Heart left ventricle (tissue), 16 donors: Measurements from ENCODE around the gene GNPAT. TPM values are rescaled to one million over a fixed set of nuclear protein-coding genes. Genes with fewer than 3 reads are reported as not detected.

ENCODE experiments used
- ATAC-seq, 4 donors: fragments of 200-7000 bp; cut with Tn5 transposase; one replicate each; pipeline ENCODE4 v1.9.1; 2020 to 2022; ENCODE audit warnings: moderate library complexity in 4 of 4, mild to moderate bottlenecking in 3 of 4, moderate number of reproducible peaks in 1 of 4
- DNase-seq, 5 donors: peaks; one replicate each; pipeline ENCODE4 v3.0.0-alpha.2; 2020
- H3K27ac ChIP-seq, 12 donors: fragments of 200-600 bp; sonication (generic) in 4 of 12; one replicate each; pipeline versions ENCODE4 v1.5.0 to v1.8.0; 2016 to 2022; ENCODE audit warnings: mild to moderate bottlenecking in 2 of 12
- H3K27me3 ChIP-seq, 9 donors: fragments of 200-600 bp; sonication (generic) in 2 of 9; one replicate each; pipeline versions ENCODE4 v1.5.1 to v1.8.0; 2016 to 2022; ENCODE audit warnings: mild to moderate bottlenecking in 3 of 9
- H3K36me3 ChIP-seq, 9 donors: fragments of 200-600 bp; sonication (generic) in 2 of 9; one replicate each; pipeline versions ENCODE4 v1.5.0 to v1.8.0; 2018 to 2022; ENCODE audit warnings: mild to moderate bottlenecking in 2 of 9
- H3K4me1 ChIP-seq, 12 donors: fragments of 200-600 bp; sonication (generic) in 4 of 12; one replicate each; pipeline versions ENCODE4 v1.5.0 to v1.8.0; 2016 to 2022; ENCODE audit warnings: mild to moderate bottlenecking in 3 of 12
- H3K4me3 ChIP-seq, 12 donors: fragments of 200-600 bp; sonication (generic) in 4 of 12; one replicate each; pipeline versions ENCODE4 v1.5.0 to v1.8.0; 2017 to 2022; ENCODE audit warnings: mild to moderate bottlenecking in 9 of 12, moderate library complexity in 4 of 12
- H3K9me3 ChIP-seq, 12 donors: fragments of 200-600 bp; sonication (generic) in 4 of 12; one replicate each; pipeline versions ENCODE4 v1.5.0 to v1.8.0; 2016 to 2022; ENCODE audit warnings: mild to moderate bottlenecking in 1 of 12
- POLR2A ChIP-seq, 2 donors: fragments of 450-650 bp; IDR thresholded peaks; one replicate each; pipeline ENCODE4 v1.6.1; 2017; ENCODE audit warnings: antibody characterized with exemption in 2 of 2, mild to moderate bottlenecking in 2 of 2, moderate library complexity in 2 of 2
- WGBS, 4 donors: extraction: QIAGEN DNeasy Blood & Tissue Kit in 2 of 4; methylation state at CpG; one replicate each; pipeline versions ENCODE4 v1.1.5 to v1.1.7; 2013 to 2018; 5-methylcytosine and 5-hydroxymethylcytosine counted together
- intact Hi-C, 10 donors: fragments of 100-400 bp; cut with DNase I; formaldehyde crosslinking; loops; one replicate each; pipeline versions ENCODE4 v1.11.1 to v1.14.2; 2022
- polyA plus RNA-seq, 2 donors: library from polyadenylated mRNA; stranded (reverse); fragments of 200-250 nt; gene quantifications; one replicate each; pipeline ENCODE4 v1.2.3, GENCODE V29; 2013
- total RNA-seq, 9 donors: library from RNA; depleted of rRNA in 2 of 9; stranded (reverse); fragments of >200 nt in 2 of 9; fragmentation: NEBNext Ultra II Directional in 3 of 9; extraction: Animal tissue kit (Norgen Biotek cat#: 25700) in 3 of 9; gene quantifications; one replicate each; pipeline versions ENCODE4 v1.1.0 to v1.2.4, GENCODE V29; 2016 to 2023
- TF ChIP-seq, protein P1 (sequence below), 12 donors: fragments of 200-600 bp; sonication (generic) in 4 of 12; IDR thresholded peaks; one replicate each; pipeline versions ENCODE4 v1.5.0 to v1.8.0; 2018 to 2022; ENCODE audit warnings: antibody characterized with exemption in 12 of 12, mild to moderate bottlenecking in 5 of 12
- donor health status: ischemic (EF 13 %, LVEDD 7.1; RV severe dilation, severe dysfunction).
- donor health status: healthy with polysubstance abuse.
- donor health status: DM: no; HTN: yes; CAD: no.
- donor health status: DM: no; HTN: no; CAD: no.
- donor health status: ischemic (EF 25% LVEDD 6.9; RV normal size, moderate dysfunction).
- donor health status: ischemic (EF 25% LVEDD 5.7; RV mildly dilated, moderate dysfunction).
- donor health status: healthy.
- donor health status: DM: yes; HTN: yes; CAD: no.
- donor health status: ischemic (EF 35%, LVEDD 5.7; RV mildly dilated, moderate dysfunction).
- donor health status: nonischemic (EF 11% LVEDD 7.7; RV severe dilation, severe dysfunction).
- donor health status: DM: yes; HTN: yes; CAD: no.
- donor health status: PGD.
- donor health status: ischemic (EF 29% LVEDD 5.4; RV normal size, mild dysfunction).
- donor health status: nonischemic (EF 23%, LVEDD 6.1; RV moderate dilation, normal function).

GNPAT gene
- total and polyA plus RNA-seq, 11 donors = 43.3 to 62.6 (median 52.8) TPM

GRCh38 chr1:231264642-231265041 is 23.6 kb downstream of the GNPAT start:
- intact Hi-C loops = no loop called here
- Histone ChIP-seq H3K4me3 (no peak overlapping the region), H3K27ac (no peak overlapping the region), H3K27me3 (no peaks in the 10 kb centered on the region), H3K36me3 (peaks cover 0 to 100% (median 99%) of the 10 kb centered on the region in 9 donors), H3K9me3 (no peaks in the 10 kb centered on the region), H3K4me1 (no peaks in the 10 kb centered on the region)
- DNase-seq (no peak), ATAC-seq (no peak)
- WGBS, 4 donors = 96 to 100% (median 97%) methylated on average over 1 of the region's 1 CpG
- TF ChIP-seq POLR2A (IDR thresholded peaks at IDR 0.05) = no peak
- TF ChIP-seq, protein P1, sequence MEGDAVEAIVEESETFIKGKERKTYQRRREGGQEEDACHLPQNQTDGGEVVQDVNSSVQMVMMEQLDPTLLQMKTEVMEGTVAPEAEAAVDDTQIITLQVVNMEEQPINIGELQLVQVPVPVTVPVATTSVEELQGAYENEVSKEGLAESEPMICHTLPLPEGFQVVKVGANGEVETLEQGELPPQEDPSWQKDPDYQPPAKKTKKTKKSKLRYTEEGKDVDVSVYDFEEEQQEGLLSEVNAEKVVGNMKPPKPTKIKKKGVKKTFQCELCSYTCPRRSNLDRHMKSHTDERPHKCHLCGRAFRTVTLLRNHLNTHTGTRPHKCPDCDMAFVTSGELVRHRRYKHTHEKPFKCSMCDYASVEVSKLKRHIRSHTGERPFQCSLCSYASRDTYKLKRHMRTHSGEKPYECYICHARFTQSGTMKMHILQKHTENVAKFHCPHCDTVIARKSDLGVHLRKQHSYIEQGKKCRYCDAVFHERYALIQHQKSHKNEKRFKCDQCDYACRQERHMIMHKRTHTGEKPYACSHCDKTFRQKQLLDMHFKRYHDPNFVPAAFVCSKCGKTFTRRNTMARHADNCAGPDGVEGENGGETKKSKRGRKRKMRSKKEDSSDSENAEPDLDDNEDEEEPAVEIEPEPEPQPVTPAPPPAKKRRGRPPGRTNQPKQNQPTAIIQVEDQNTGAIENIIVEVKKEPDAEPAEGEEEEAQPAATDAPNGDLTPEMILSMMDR (IDR thresholded peaks at IDR 0.05) = no peak

DNA sequence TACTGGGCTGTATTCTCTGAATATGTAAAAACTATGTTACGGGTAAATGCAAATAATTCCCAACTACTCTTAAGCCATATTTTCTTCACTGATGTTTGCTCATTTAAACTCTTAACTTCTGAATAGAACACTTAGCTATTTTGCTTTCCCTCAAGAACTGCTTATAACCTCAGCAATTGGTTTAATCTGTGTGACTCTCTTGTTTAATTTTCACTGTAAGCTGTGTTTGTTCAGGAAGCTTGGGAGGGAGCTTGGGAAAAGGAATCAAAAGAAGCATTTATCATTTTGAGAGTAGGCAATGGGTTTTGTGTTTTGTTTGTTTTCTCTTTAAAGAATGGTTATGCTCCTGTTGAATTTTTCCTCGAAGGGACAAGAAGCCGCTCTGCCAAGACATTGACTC is 24.4 kb downstream of the GNPAT start:
- ATAC-seq = no peak
- intact Hi-C loops = no loop called here
- no peak for TF ChIP-seq POLR2A (IDR thresholded peaks at IDR 0.05)
- TF ChIP-seq, protein P1 (IDR thresholded peaks at IDR 0.05) = no peak
- Histone ChIP-seq H3K36me3 (peaks cover 0 to 100% (median 99%) of the 10 kb centered on the region in 9 donors), H3K4me3 (no peak overlapping the region), H3K4me1 (no peaks in the 10 kb centered on the region), H3K9me3 (no peaks in the 10 kb centered on the region), H3K27ac (no peak overlapping the region), H3K27me3 (no peaks in the 10 kb centered on the region)
- 94 to 98% (median 96%) methylated on average over 3 of the region's 3 CpGs for WGBS, 4 donors
- no peak for DNase-seq

- no peak overlapping the region for H3K4me3 ChIP-seq
- H3K27me3 ChIP-seq = no peaks in the 10 kb centered on the region
- H3K9me3 ChIP-seq = no peaks in the 10 kb centered on the region
- TF ChIP-seq POLR2A (IDR thresholded peaks at IDR 0.05) = no peak
- TF ChIP-seq, protein P1 (IDR thresholded peaks at IDR 0.05) = no peak
- 0 to 86% (median 28%) methylated on average over 1 of the region's 1 CpG for WGBS, 4 donors
- peaks cover 0 to 99% (median 97%) of the 10 kb centered on the region in 9 donors for H3K36me3 ChIP-seq
- DNase-seq (no peak), ATAC-seq (no peak)
- intact Hi-C loops = no loop called here
- no peak overlapping the region for H3K27ac ChIP-seq
- no peaks in the 10 kb centered on the region for H3K4me1 ChIP-seq
Measured at GRCh38 chr1:231266811-231267322, 25.9 kb downstream of the GNPAT start.

GRCh38 chr1:231272173-231272572 is 31.2 kb downstream of the GNPAT start:
- TF ChIP-seq POLR2A (IDR thresholded peaks at IDR 0.05) = no peak
- TF ChIP-seq, protein P1 (IDR thresholded peaks at IDR 0.05) = no peak
- Histone ChIP-seq H3K27me3 (no peaks in the 10 kb centered on the region), H3K9me3 (no peaks in the 10 kb centered on the region), H3K4me1 (no peaks in the 10 kb centered on the region), H3K4me3 (no peak overlapping the region), H3K27ac (peak overlapping the region in 7 of 12 donors; percentile 2 to 53 (median 34)), H3K36me3 (peaks cover 0 to 96% (median 89%) of the 10 kb centered on the region in 9 donors)
- 63 to 71% (median 66%) methylated on average over 3 of the region's 3 CpGs for WGBS, 4 donors
- intact Hi-C loops = no loop called here
- ATAC-seq (peak in 2 of 4 donors; percentile 42 to 70), DNase-seq (no peak)
